ENCODE data around the gene MOV10. TPM values are rescaled to one million over a fixed set of nuclear protein-coding genes. Genes with fewer than 3 reads are reported as not detected.
A peak's percentile ranks its signal among the peaks of the same experiment; 100 is the strongest.
"Not testable (repeated sequence)": the region's sequence is repeated elsewhere in the genome, so short reads cannot be mapped to it uniquely, and the experiment has no call there.

Gene MOV10
- total RNA-seq, 1 donor from 2014 or later, result 137 TPM

DNA sequence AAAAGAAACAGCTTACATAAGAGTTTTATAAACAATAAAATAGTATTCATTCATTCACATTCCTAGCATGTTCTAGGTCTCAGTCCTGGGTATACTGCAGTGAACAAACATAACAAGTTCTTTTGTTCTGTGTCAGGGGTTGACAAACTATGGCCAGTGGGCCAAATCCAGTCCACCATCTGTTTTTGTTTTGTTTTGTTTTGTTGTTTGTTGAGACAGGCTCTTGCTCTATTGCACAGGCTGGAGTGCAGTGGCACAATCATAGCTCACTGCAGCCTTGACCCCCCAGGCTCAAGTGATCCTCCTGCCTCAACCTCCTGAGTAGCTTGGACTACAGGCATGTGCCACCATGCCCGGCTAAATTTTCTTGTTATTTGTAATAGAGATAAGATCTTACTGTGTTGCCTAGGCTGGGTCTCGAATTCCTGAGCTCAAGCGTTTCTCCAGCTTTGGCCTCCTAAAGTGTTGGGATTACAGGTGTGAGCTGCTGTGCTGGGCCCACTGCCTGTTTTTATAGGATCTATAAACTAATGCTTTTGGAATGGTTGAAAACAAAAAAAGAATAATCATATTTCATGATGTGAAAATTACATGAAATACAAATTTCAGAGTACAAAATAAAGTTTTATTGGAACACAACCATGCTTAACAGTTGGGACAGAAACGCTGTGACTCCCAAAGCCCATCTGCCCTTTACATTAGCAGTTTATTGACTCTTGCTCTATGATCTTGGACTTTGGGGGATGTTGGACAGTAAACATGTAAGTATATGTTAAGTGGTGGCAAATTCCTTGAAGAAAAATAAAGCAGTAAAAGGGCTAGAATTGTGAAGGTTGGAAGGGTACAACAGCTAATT lies 37.0 kb upstream of the MOV10 start:
- H3K4me1 Mint-ChIP-seq (ENCODE audit: low read depth), result peaks cover 24% of the 10 kb centered on the region
- peaks cover 15% of the 10 kb centered on the region for H3K36me3 Mint-ChIP-seq (ENCODE audit: insufficient read depth)
- no peak overlapping the region for H3K4me3 Mint-ChIP-seq (ENCODE audit: low read depth)
- H3K27ac Mint-ChIP-seq, result peak overlapping the region; percentile 60
- DNase-seq (ENCODE audit: low spot score, unreplicated experiment), result no peak
- H3K9me3 Mint-ChIP-seq (ENCODE audit: low read depth), result peaks cover 13% of the 10 kb centered on the region
- H3K27me3 Mint-ChIP-seq, result no peaks in the 10 kb centered on the region
- TF ChIP-seq, protein P1, sequence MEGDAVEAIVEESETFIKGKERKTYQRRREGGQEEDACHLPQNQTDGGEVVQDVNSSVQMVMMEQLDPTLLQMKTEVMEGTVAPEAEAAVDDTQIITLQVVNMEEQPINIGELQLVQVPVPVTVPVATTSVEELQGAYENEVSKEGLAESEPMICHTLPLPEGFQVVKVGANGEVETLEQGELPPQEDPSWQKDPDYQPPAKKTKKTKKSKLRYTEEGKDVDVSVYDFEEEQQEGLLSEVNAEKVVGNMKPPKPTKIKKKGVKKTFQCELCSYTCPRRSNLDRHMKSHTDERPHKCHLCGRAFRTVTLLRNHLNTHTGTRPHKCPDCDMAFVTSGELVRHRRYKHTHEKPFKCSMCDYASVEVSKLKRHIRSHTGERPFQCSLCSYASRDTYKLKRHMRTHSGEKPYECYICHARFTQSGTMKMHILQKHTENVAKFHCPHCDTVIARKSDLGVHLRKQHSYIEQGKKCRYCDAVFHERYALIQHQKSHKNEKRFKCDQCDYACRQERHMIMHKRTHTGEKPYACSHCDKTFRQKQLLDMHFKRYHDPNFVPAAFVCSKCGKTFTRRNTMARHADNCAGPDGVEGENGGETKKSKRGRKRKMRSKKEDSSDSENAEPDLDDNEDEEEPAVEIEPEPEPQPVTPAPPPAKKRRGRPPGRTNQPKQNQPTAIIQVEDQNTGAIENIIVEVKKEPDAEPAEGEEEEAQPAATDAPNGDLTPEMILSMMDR (IDR thresholded peaks at IDR 0.05; ENCODE audit: unreplicated experiment), result no peak

DNA sequence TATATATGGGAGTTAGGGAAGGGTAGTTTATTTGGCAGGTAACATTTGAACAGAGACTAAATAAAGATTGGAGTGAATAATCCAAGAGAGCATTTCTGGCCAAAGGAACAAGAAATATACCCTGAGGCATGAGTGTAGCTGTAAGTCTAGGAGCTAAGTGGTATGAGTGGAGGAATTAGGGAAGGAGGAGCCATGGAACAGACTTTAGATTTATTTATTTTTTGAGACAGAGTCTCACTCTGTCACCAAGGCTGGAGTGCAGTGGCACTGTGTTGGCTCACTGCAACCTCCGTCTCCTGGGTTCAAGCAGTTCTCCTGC lies 36.4 kb upstream of the MOV10 start:
- Mint-ChIP-seq H3K36me3 (ENCODE audit: insufficient read depth) (peaks cover 15% of the 10 kb centered on the region), H3K4me1 (ENCODE audit: low read depth) (peaks cover 24% of the 10 kb centered on the region), H3K27me3 (no peaks in the 10 kb centered on the region), H3K9me3 (ENCODE audit: low read depth) (peaks cover 13% of the 10 kb centered on the region), H3K27ac (peak overlapping the region; percentile 29), H3K4me3 (ENCODE audit: low read depth) (no peak overlapping the region)
- TF ChIP-seq, protein P1 (IDR thresholded peaks at IDR 0.05; ENCODE audit: unreplicated experiment), result no peak
- DNase-seq (ENCODE audit: low spot score, unreplicated experiment), result no peak

DNA sequence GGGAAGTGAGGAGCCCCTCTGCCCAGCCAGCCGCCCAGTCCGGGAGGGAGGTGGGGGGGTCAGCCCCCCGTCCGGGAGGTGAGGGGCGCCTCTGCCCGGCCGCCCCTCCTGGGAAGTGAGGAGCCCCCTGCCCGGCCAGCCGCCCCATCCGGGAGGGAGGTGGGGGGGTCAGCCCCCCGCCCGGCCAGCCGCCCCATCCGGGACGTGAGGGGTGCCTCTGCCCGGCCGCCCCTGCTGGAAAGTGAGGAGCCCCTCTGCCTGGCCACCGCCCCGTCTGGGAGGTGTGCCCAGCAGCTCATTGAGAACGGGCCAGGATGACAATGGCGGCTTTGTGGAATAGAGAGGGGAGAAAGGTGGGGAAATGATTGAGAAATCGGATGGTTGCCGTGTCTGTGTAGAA lies 34.0 kb upstream of the MOV10 start:
- H3K4me1 Mint-ChIP-seq (ENCODE audit: low read depth), result peaks cover 13% of the 10 kb centered on the region
- not testable (repeated sequence) for DNase-seq (ENCODE audit: low spot score, unreplicated experiment); H3K9me3 Mint-ChIP-seq (ENCODE audit: low read depth); H3K27me3 Mint-ChIP-seq; H3K4me3 Mint-ChIP-seq (ENCODE audit: low read depth); H3K27ac Mint-ChIP-seq
- peaks cover 11% of the 10 kb centered on the region for H3K36me3 Mint-ChIP-seq (ENCODE audit: insufficient read depth)

DNA sequence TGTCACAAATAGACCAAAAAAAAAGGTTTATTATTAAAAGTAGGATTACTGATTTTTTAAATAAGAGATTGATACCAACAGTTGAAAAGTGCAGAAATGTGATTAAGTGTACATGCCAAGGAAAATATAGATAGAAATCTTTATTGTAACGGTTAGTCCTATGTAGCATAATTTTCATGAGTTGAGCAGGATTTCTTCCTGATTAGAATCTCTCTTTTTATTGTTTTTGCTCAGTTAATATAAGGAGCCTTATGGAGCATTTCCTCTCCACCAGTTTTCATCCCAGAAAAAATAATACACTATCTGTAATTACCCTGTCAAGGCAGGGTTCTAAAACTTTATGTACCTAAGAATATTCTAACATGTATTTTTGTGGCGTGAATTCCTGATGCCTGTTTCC lies 31.4 kb upstream of the MOV10 start:
- no peak for DNase-seq (ENCODE audit: low spot score, unreplicated experiment)
- peaks cover under 1% of the 10 kb centered on the region for H3K9me3 Mint-ChIP-seq (ENCODE audit: low read depth)
- no peak overlapping the region for H3K27ac Mint-ChIP-seq
- TF ChIP-seq, protein P1 (IDR thresholded peaks at IDR 0.05; ENCODE audit: unreplicated experiment), result no peak
- peaks cover 16% of the 10 kb centered on the region for H3K36me3 Mint-ChIP-seq (ENCODE audit: insufficient read depth)
- no peaks in the 10 kb centered on the region for H3K4me1 Mint-ChIP-seq (ENCODE audit: low read depth)
- no peak overlapping the region for H3K4me3 Mint-ChIP-seq (ENCODE audit: low read depth)
- no peaks in the 10 kb centered on the region for H3K27me3 Mint-ChIP-seq

DNA sequence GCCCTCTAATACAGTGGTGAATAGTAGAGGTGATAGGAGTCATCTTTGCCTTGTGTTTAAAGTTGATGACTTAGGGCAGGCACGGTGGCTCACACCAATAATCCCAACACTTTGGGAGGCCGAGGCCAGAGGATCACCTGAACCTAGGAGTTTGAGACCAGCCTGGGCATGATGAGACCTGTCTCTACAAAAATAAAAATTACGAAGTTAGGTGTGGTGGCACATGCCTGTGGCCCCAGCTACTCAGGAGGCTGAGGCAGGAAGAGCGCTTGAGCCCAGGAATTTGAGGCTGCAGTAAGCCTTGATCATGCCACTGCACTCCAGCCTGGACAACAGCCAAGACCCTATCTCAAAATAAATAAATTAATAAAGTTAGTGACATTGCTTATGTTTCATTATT lies 28.2 kb upstream of the MOV10 start:
- Mint-ChIP-seq H3K27me3 (no peaks in the 10 kb centered on the region), H3K36me3 (ENCODE audit: insufficient read depth) (peaks cover 21% of the 10 kb centered on the region), H3K4me3 (ENCODE audit: low read depth) (no peak overlapping the region), H3K9me3 (ENCODE audit: low read depth) (no peaks in the 10 kb centered on the region), H3K4me1 (ENCODE audit: low read depth) (no peaks in the 10 kb centered on the region), H3K27ac (no peak overlapping the region)
- TF ChIP-seq, protein P1 (IDR thresholded peaks at IDR 0.05; ENCODE audit: unreplicated experiment), result no peak
- no peak for DNase-seq (ENCODE audit: low spot score, unreplicated experiment)

DNA sequence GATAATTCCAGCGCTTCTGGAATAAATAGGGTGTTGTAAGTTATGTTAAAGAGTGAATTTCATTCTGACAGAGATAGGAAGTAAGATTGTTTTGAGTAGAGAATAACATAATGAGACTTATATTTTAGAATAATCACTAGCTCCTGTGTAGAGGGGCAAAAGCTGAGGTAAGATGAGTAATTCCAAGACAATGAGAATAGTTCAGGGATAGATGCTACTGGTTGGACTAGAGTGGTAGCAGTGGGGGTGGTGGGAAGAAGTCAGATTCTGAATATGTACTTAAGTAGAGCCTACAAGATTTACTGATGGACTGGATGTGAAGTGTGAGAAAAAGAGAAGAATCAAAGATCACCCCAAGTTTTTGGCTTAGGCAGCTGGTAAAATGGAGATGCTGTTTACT lies 23.3 kb upstream of the MOV10 start:
- no peaks in the 10 kb centered on the region for H3K4me1 Mint-ChIP-seq (ENCODE audit: low read depth)
- no peak overlapping the region for H3K27ac Mint-ChIP-seq
- no peaks in the 10 kb centered on the region for H3K27me3 Mint-ChIP-seq
- TF ChIP-seq, protein P1 (IDR thresholded peaks at IDR 0.05; ENCODE audit: unreplicated experiment), result no peak
- DNase-seq (ENCODE audit: low spot score, unreplicated experiment), result no peak
- no peak overlapping the region for H3K4me3 Mint-ChIP-seq (ENCODE audit: low read depth)
- no peaks in the 10 kb centered on the region for H3K9me3 Mint-ChIP-seq (ENCODE audit: low read depth)
- H3K36me3 Mint-ChIP-seq (ENCODE audit: insufficient read depth), result peaks cover 19% of the 10 kb centered on the region

Measured in progenitor cell of endocrine pancreas (in vitro differentiated cells).